H1 (cell line): ENCODE measurements around the gene MMP17. TPM values are rescaled to one million over a fixed set of nuclear protein-coding genes. Genes with fewer than 3 reads are reported as not detected.
"Not testable (repeated sequence)": the region's sequence is repeated elsewhere in the genome, so short reads cannot be mapped to it uniquely, and the experiment has no call there.

ENCODE experiments used
- CTCF ChIA-PET: fragments of 300-600 bp; sonication (Branson Sonifier 250); formaldehyde crosslinking; loops from one replicate; lab custom pipeline; 2021; ENCODE audit not compliant: partially characterized antibody; lab: Charles Lee
- POLR2A ChIA-PET: fragments of 300-600 bp; sonication (Branson Sonifier 250); formaldehyde crosslinking; loops from one replicate; lab custom pipeline; 2021; ENCODE audit warnings: inconsistent platforms; ENCODE audit not compliant: partially characterized antibody; lab: Charles Lee
- DNase-seq, 2 experiments: peaks; one replicate each; pipeline versions ENCODE4 v3.0.0 to v3.0.0-alpha.2; 2010 to 2022; ENCODE audit warnings: low spot score in 2 of 2, low read depth in 1 of 2, mixed read lengths in 1 of 2
- FAIRE-seq: peaks from 2 replicates; lab custom pipeline; 2011; peaks lifted over from hg19 to GRCh38; lab: Jason Lieb, UNC
- H2AFZ ChIP-seq: 2 replicates; pipeline ENCODE4 v1.8.1; 2012; ENCODE audit warnings: low read length, inconsistent platforms
- H2AK5ac ChIP-seq: 2 replicates; pipeline ENCODE4 v1.6.1; 2013; ENCODE audit warnings: low read depth, low read length
- H2BK120ac ChIP-seq: replicated peaks from 2 replicates; pipeline ENCODE3; 2013; ENCODE audit warnings: low read depth, low read length, inconsistent platforms
- H2BK12ac ChIP-seq: 2 replicates; pipeline ENCODE4 v1.6.1; 2013; ENCODE audit warnings: low read depth, low read length
- H2BK15ac ChIP-seq: 2 replicates; pipeline ENCODE4 v1.6.1; 2013; ENCODE audit warnings: low read length
- H2BK20ac ChIP-seq: 2 replicates; pipeline ENCODE4 v1.6.1; 2013; ENCODE audit warnings: low read length
- H2BK5ac ChIP-seq: 2 replicates; pipeline ENCODE4 v1.6.1; 2013; ENCODE audit warnings: low read depth, low read length
- H3K14ac ChIP-seq: 2 replicates; pipeline ENCODE4 v1.6.1; 2013; ENCODE audit warnings: inconsistent platforms; ENCODE audit not compliant: insufficient read length
- H3K18ac ChIP-seq: 2 replicates; pipeline ENCODE4 v1.6.1; 2013; ENCODE audit warnings: low read length; ENCODE audit errors: extremely low read depth
- H3K23ac ChIP-seq: 2 replicates; pipeline ENCODE4 v1.6.1; 2013; ENCODE audit warnings: inconsistent platforms; ENCODE audit not compliant: insufficient read length
- H3K23me2 ChIP-seq: 2 replicates; pipeline ENCODE4 v1.6.1; 2013; ENCODE audit warnings: low read depth, low read length
- H3K27ac ChIP-seq: 2 replicates; pipeline ENCODE4 v1.6.1; 2011; ENCODE audit warnings: low read depth, low read length, inconsistent platforms
- H3K27me3 ChIP-seq, 4 experiments: replicated peaks in 1 of 4; 1 replicate in 1 of 4; 2 replicates in 3 of 4; pipeline versions ENCODE4 v1.6.1 to v1.8.1; 2011 to 2013; ENCODE audit warnings: low read length in 3 of 4, mild to moderate bottlenecking in 3 of 4, inconsistent platforms in 2 of 4, mixed read lengths in 2 of 4, moderate library complexity in 1 of 4; ENCODE audit not compliant: control insufficient read depth in 3 of 4, insufficient read depth in 3 of 4; ENCODE audit errors: extremely low read depth in 1 of 4
- H3K36me3 ChIP-seq, 4 experiments: 2 replicates each; pipeline versions ENCODE4 v1.6.1 to v1.8.1; 2011 to 2013; ENCODE audit warnings: mild to moderate bottlenecking in 4 of 4, low read length in 3 of 4, moderate library complexity in 2 of 4, control low read depth in 1 of 4, inconsistent platforms in 1 of 4; ENCODE audit not compliant: insufficient read depth in 4 of 4, control insufficient read depth in 2 of 4
- H3K4ac ChIP-seq: replicated peaks from 2 replicates; pipeline ENCODE3; 2013; ENCODE audit warnings: low read length, low read depth, mixed read lengths, inconsistent platforms; ENCODE audit not compliant: insufficient read length
- H3K4me1 ChIP-seq, 4 experiments: replicated peaks in 1 of 4; 1 replicate in 1 of 4; 2 replicates in 3 of 4; pipeline versions ENCODE4 v1.6.1 to v1.8.1; 2011 to 2013; ENCODE audit warnings: low read length in 3 of 4, inconsistent platforms in 2 of 4, mixed read lengths in 1 of 4; ENCODE audit not compliant: insufficient read depth in 4 of 4, control insufficient read depth in 3 of 4
- H3K4me2 ChIP-seq, 2 experiments: 2 replicates each; pipeline versions ENCODE4 v1.6.1 to v1.8.1; 2011 to 2013; ENCODE audit warnings: low read depth in 2 of 2, low read length in 2 of 2, control low read depth in 1 of 2, inconsistent platforms in 1 of 2, mild to moderate bottlenecking in 1 of 2; ENCODE audit not compliant: insufficient read depth in 1 of 2
- H3K4me3 ChIP-seq, 4 experiments: fragments of 200-600, 300-600 bp in 1 of 4; sonication (generic), shearing (Covaris generic), sonication (Bioruptor Twin) in 1 of 4; 2 replicates each; pipeline versions ENCODE4 v1.5.1 to v1.8.1; 2011 to 2016; ENCODE audit warnings: low read length in 4 of 4, low read depth in 3 of 4, control low read depth in 2 of 4, inconsistent platforms in 2 of 4, mild to moderate bottlenecking in 2 of 4, mixed read lengths in 1 of 4, moderate library complexity in 1 of 4; ENCODE audit not compliant: insufficient read depth in 2 of 4; ENCODE audit errors: extremely low read depth in 1 of 4
- H3K56ac ChIP-seq: replicated peaks from 2 replicates; pipeline ENCODE3; 2013; ENCODE audit warnings: low read depth, mild to moderate bottlenecking, mixed read lengths, low read length, inconsistent platforms; ENCODE audit not compliant: insufficient read length
- H3K79me1 ChIP-seq: 2 replicates; pipeline ENCODE4 v1.6.1; 2013; ENCODE audit warnings: low read depth, low read length, control low read depth
- H3K79me2 ChIP-seq, 2 experiments: 2 replicates each; pipeline versions ENCODE4 v1.6.1 to v1.8.1; 2012 to 2013; ENCODE audit warnings: low read length in 2 of 2, mild to moderate bottlenecking in 2 of 2, inconsistent platforms in 1 of 2; ENCODE audit not compliant: insufficient read depth in 2 of 2, control insufficient read depth in 1 of 2
- H3K9ac ChIP-seq, 4 experiments: replicated peaks in 1 of 4; 1 replicate in 1 of 4; 2 replicates in 3 of 4; pipeline versions ENCODE4 v1.6.1 to v1.8.1; 2011 to 2013; ENCODE audit warnings: low read depth in 3 of 4, low read length in 3 of 4, control low read depth in 2 of 4, mild to moderate bottlenecking in 2 of 4, moderate library complexity in 2 of 4, inconsistent platforms in 1 of 4; ENCODE audit errors: extremely low read depth in 1 of 4
- H3K9me3 ChIP-seq, 2 experiments: 2 replicates each; pipeline versions ENCODE4 v1.6.1 to v1.8.1; 2012 to 2013; ENCODE audit warnings: mild to moderate bottlenecking in 2 of 2, moderate library complexity in 2 of 2, control low read depth in 1 of 2, inconsistent platforms in 1 of 2, low read depth in 1 of 2, low read length in 1 of 2, mixed read lengths in 1 of 2; ENCODE audit not compliant: insufficient read depth in 2 of 2
- H4K20me1 ChIP-seq, 2 experiments: replicated peaks in 1 of 2; 2 replicates each; pipeline versions ENCODE3 to v1.8.1; 2011 to 2013; ENCODE audit warnings: inconsistent platforms in 2 of 2, low read length in 2 of 2, mild to moderate bottlenecking in 1 of 2; ENCODE audit not compliant: insufficient read depth in 2 of 2, control insufficient read depth in 1 of 2
- H4K5ac ChIP-seq: 2 replicates; pipeline ENCODE4 v1.6.1; 2013; ENCODE audit warnings: low read length, low read depth, mixed read lengths, inconsistent platforms; ENCODE audit not compliant: insufficient read length
- H4K8ac ChIP-seq: 2 replicates; pipeline ENCODE4 v1.8.0; 2013; ENCODE audit warnings: mild to moderate bottlenecking, moderate library complexity, low read length, inconsistent platforms; ENCODE audit not compliant: insufficient read depth; ENCODE audit errors: extremely low read depth
- H4K91ac ChIP-seq: replicated peaks from 2 replicates; pipeline ENCODE3; 2013; ENCODE audit warnings: low read length, mixed read lengths, inconsistent platforms; ENCODE audit not compliant: insufficient read length
- WGBS, 2 experiments: shearing (Covaris generic) in 1 of 2; methylation state at CpG; one replicate each; pipeline versions ENCODE4 v1.1.6 to v1.1.7; 2013 to 2015; ENCODE audit warnings: low lambda C conversion rate in 2 of 2, mixed read lengths in 2 of 2, inconsistent platforms in 1 of 2, low coverage in 1 of 2, missing lambda C conversion rate in 1 of 2; ENCODE audit not compliant: insufficient replicate concordance in 2 of 2, insufficient coverage in 1 of 2, insufficient read length in 1 of 2; ENCODE audit errors: extremely low coverage in 1 of 2, missing lambda C conversion rate in 1 of 2; 5-methylcytosine and 5-hydroxymethylcytosine counted together
- polyA plus RNA-seq, 7 experiments: library from polyadenylated mRNA; depleted of rRNA in 3 of 7; stranded (reverse) in 5 of 7; unstranded in 2 of 7; fragments of >200 nt in 5 of 7; fragments of 200-250 nt in 2 of 7; gene quantifications; 1 replicate in 5 of 7; 2 replicates in 1 of 7; 4 replicates in 1 of 7; pipeline versions ENCODE4 v1.2.1 to v1.2.3, GENCODE V29; 2011 to 2013; ENCODE audit warnings: missing spikeins in 2 of 7, mixed read lengths in 2 of 7
- total RNA-seq: library from RNA; stranded (reverse); fragmentation: NEBNext Ultra II Directional; extraction: Animal tissue kit (Norgen Biotek cat#: 25700); gene quantifications from 2 replicates; pipeline ENCODE4 v1.2.1, GENCODE V29; 2021

The MMP17 gene
- total and polyA plus RNA-seq, 2 of the 8 experiments (the other 6 are each of a cell fraction or from before 2014, with no cell fraction given): 41.3 to 53.8 TPM

DNA sequence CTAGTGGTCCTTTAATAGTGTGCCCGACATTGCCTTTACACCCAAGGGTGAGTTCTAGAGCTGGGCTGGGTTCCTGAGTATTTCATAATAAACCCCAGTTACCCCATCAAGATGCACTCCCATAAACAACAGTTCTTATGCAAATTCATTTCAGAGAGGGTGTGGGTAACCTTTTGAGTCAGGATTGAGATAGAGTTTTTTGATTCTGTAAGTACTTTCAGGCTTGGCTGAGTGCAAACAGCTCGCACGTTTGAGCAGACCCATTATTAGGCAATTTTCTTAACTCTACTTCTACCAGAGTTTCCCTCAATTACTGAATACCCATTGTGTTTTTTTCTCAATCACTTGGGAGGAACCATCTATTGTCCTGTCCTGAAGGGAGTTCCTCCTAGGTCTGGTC, 50.2 kb downstream of the MMP17 start:
- H3K79me2 ChIP-seq, H2AFZ ChIP-seq, H4K8ac ChIP-seq, H3K23me2 ChIP-seq, H2BK20ac ChIP-seq, FAIRE-seq, H3K4ac ChIP-seq, H3K36me3 ChIP-seq, H2BK15ac ChIP-seq, DNase-seq, H2BK5ac ChIP-seq, H3K4me2 ChIP-seq, CTCF ChIA-PET, H2AK5ac ChIP-seq, H3K79me1 ChIP-seq, H4K20me1 ChIP-seq, H3K9me3 ChIP-seq, H3K27me3 ChIP-seq, H3K4me1 ChIP-seq, H4K91ac ChIP-seq, H3K27ac ChIP-seq, H3K56ac ChIP-seq, H3K18ac ChIP-seq, H3K9ac ChIP-seq, H3K14ac ChIP-seq, H2BK120ac ChIP-seq, H4K5ac ChIP-seq, H2BK12ac ChIP-seq, POLR2A ChIA-PET, H3K4me3 ChIP-seq, H3K23ac ChIP-seq: not testable (repeated sequence)
- WGBS, 2 experiments: 75% methylated on average over 3 of the region's 3 CpGs; no CpG with 5 or more reads in 1 of the 2 experiments
